H9 (cell line): ENCODE results near the gene UBE2D2. TPM values are rescaled to one million over a fixed set of nuclear protein-coding genes. Genes with fewer than 3 reads are reported as not detected.

Experiments used
- DNase-seq: peaks from one replicate; pipeline ENCODE4 v3.0.0-alpha.2; 2017
- H2AFZ ChIP-seq: one replicate; pipeline ENCODE4 v1.6.1; 2013; ENCODE audit warnings: mild to moderate bottlenecking, low read length, control low read depth, moderate library complexity
- H2AK5ac ChIP-seq: 2 replicates; pipeline ENCODE4 v1.6.1; 2013; ENCODE audit warnings: low read length, control low read depth, mixed read lengths; ENCODE audit not compliant: insufficient read length
- H2BK120ac ChIP-seq: one replicate; pipeline ENCODE4 v1.6.1; 2013; ENCODE audit warnings: low read depth, mild to moderate bottlenecking, low read length, control low read depth, inconsistent platforms; ENCODE audit not compliant: poor library complexity, severe bottlenecking
- H2BK12ac ChIP-seq: 2 replicates; pipeline ENCODE4 v1.6.1; 2013; ENCODE audit warnings: low read length, control low read depth, mixed read lengths, low read depth; ENCODE audit not compliant: insufficient read length
- H2BK15ac ChIP-seq: 2 replicates; pipeline ENCODE4 v1.6.1; 2013; ENCODE audit warnings: low read depth, low read length, control low read depth
- H2BK20ac ChIP-seq: one replicate; pipeline ENCODE4 v1.6.1; 2013; ENCODE audit warnings: low read depth, mild to moderate bottlenecking, low read length, control low read depth, inconsistent platforms; ENCODE audit not compliant: poor library complexity, severe bottlenecking
- H2BK5ac ChIP-seq: 2 replicates; pipeline ENCODE4 v1.6.1; 2013; ENCODE audit warnings: low read length, control low read depth, mixed read lengths; ENCODE audit not compliant: insufficient read length
- H3K14ac ChIP-seq: 2 replicates; pipeline ENCODE4 v1.6.1; 2013; ENCODE audit warnings: low read length, control low read depth; ENCODE audit not compliant: insufficient read depth
- H3K18ac ChIP-seq: 2 replicates; pipeline ENCODE4 v1.6.1; 2013; ENCODE audit warnings: low read depth, mild to moderate bottlenecking, mixed read lengths, low read length, control low read depth; ENCODE audit not compliant: insufficient read length
- H3K23ac ChIP-seq: 2 replicates; pipeline ENCODE4 v1.6.1; 2013; ENCODE audit warnings: low read length, control low read depth, mixed read lengths, low read depth; ENCODE audit not compliant: insufficient read length
- H3K23me2 ChIP-seq: 2 replicates; pipeline ENCODE4 v1.6.1; 2013; ENCODE audit warnings: low read depth, mild to moderate bottlenecking, mixed read lengths, low read length, control low read depth; ENCODE audit not compliant: insufficient read length, poor library complexity, severe bottlenecking
- H3K27ac ChIP-seq: 2 replicates; pipeline ENCODE4 v1.5.1; 2013; ENCODE audit warnings: low read length, control low read depth, mixed read lengths, low read depth; ENCODE audit not compliant: insufficient read length
- H3K27me3 ChIP-seq: 2 replicates; pipeline ENCODE4 v1.6.1; 2013; ENCODE audit warnings: low read length, control low read depth, inconsistent platforms; ENCODE audit not compliant: insufficient read depth
- H3K4ac ChIP-seq: 2 replicates; pipeline ENCODE4 v1.6.1; 2013; ENCODE audit warnings: low read depth, mild to moderate bottlenecking, control low read depth, inconsistent platforms, low read length, moderate library complexity
- H3K4me1 ChIP-seq: 2 replicates; pipeline ENCODE4 v1.6.1; 2013; ENCODE audit warnings: low read length, control low read depth, inconsistent platforms; ENCODE audit not compliant: insufficient read depth
- H3K4me2 ChIP-seq: 2 replicates; pipeline ENCODE4 v1.6.1; 2013; ENCODE audit warnings: low read length, control low read depth, mixed read lengths; ENCODE audit not compliant: insufficient read length, insufficient read depth
- H3K56ac ChIP-seq: 2 replicates; pipeline ENCODE4 v1.6.1; 2013; ENCODE audit warnings: low read depth, mild to moderate bottlenecking, mixed read lengths, low read length, control low read depth; ENCODE audit not compliant: insufficient read length
- H3K79me1 ChIP-seq: 2 replicates; pipeline ENCODE4 v1.6.1; 2013; ENCODE audit warnings: low read depth, mild to moderate bottlenecking, moderate library complexity, low read length, control low read depth, inconsistent platforms; ENCODE audit not compliant: insufficient read depth, poor library complexity, severe bottlenecking
- H3K79me2 ChIP-seq: 2 replicates; pipeline ENCODE4 v1.6.1; 2013; ENCODE audit warnings: low read length, control low read depth, inconsistent platforms; ENCODE audit not compliant: insufficient read depth
- H3K9ac ChIP-seq: 2 replicates; pipeline ENCODE4 v1.6.1; 2013; ENCODE audit warnings: low read length, control low read depth, mixed read lengths; ENCODE audit not compliant: insufficient read length; ENCODE audit errors: extremely low read depth
- H3K9me3 ChIP-seq: one replicate; pipeline ENCODE4 v1.6.1; 2013; ENCODE audit warnings: low read depth, low read length, inconsistent platforms; ENCODE audit not compliant: control insufficient read depth
- H3T11ph ChIP-seq: one replicate; pipeline ENCODE4 v1.6.1; 2013; ENCODE audit warnings: mild to moderate bottlenecking, low read length, control low read depth, inconsistent platforms
- H4K20me1 ChIP-seq: one replicate; pipeline ENCODE4 v1.6.1; 2013; ENCODE audit not compliant: control insufficient read depth, insufficient read length, insufficient read depth
- H4K5ac ChIP-seq: 2 replicates; pipeline ENCODE4 v1.6.1; 2013; ENCODE audit warnings: low read depth, mild to moderate bottlenecking, mixed read lengths, low read length, control low read depth; ENCODE audit not compliant: insufficient read length
- H4K8ac ChIP-seq: replicated peaks from 2 replicates; pipeline ENCODE4 v1.6.1; 2013; ENCODE audit warnings: low read length, control low read depth, mixed read lengths, low read depth; ENCODE audit not compliant: insufficient read length
- H4K91ac ChIP-seq: 2 replicates; pipeline ENCODE4 v1.6.1; 2013; ENCODE audit warnings: low read depth, mild to moderate bottlenecking, moderate library complexity, mixed read lengths, low read length, control low read depth; ENCODE audit not compliant: insufficient read length
- H3K27ac Mint-ChIP-seq, 3 experiments: 2 replicates in 2 of 3; 3 replicates in 1 of 3; pipeline ENCODE4 v1.8.0; 2020 to 2021; ENCODE audit warnings: mixed read lengths in 3 of 3, mild to moderate bottlenecking in 1 of 3, moderate library complexity in 1 of 3
- H3K27me3 Mint-ChIP-seq: 2 replicates; pipeline ENCODE4 v1.8.0; 2021; ENCODE audit warnings: low read depth, mild to moderate bottlenecking, moderate library complexity, mixed read lengths
- H3K36me3 Mint-ChIP-seq, 3 experiments: 2 replicates in 2 of 3; 3 replicates in 1 of 3; pipeline ENCODE4 v1.8.0; 2020 to 2021; ENCODE audit warnings: low read depth in 3 of 3, mixed read lengths in 3 of 3; ENCODE audit not compliant: insufficient read depth in 1 of 3
- H3K4me1 Mint-ChIP-seq, 2 experiments: 2 replicates each; pipeline ENCODE4 v1.8.0; 2020; ENCODE audit warnings: mixed read lengths in 2 of 2
- H3K4me3 Mint-ChIP-seq, 2 experiments: 2 replicates in 1 of 2; 3 replicates in 1 of 2; pipeline ENCODE4 v1.8.0; 2020 to 2021; ENCODE audit warnings: mild to moderate bottlenecking in 2 of 2, mixed read lengths in 2 of 2, moderate library complexity in 1 of 2
- H3K9me3 Mint-ChIP-seq, 2 experiments: 2 replicates in 1 of 2; 3 replicates in 1 of 2; pipeline ENCODE4 v1.8.0; 2020; ENCODE audit warnings: mild to moderate bottlenecking in 2 of 2, mixed read lengths in 2 of 2, moderate library complexity in 1 of 2
- WGBS: extraction: QIAGEN DNeasy Blood & Tissue Kit; methylation state at CpG from one replicate; pipeline ENCODE4 v1.1.7; 2013; ENCODE audit warnings: missing lambda C conversion rate, low lambda C conversion rate, mixed read lengths; ENCODE audit not compliant: insufficient read length; ENCODE audit errors: extremely low coverage; 5-methylcytosine and 5-hydroxymethylcytosine counted together
- total RNA-seq: library from RNA; stranded (reverse); gene quantifications from 2 replicates; pipeline ENCODE4 v1.2.1, GENCODE V29; 2021
- TF ChIP-seq, protein P1 (sequence below): fragments of 200-600 bp; sonication (generic); conservative IDR thresholded peaks from 3 replicates; pipeline ENCODE4 v1.8.0; 2021; ENCODE audit warnings: antibody characterized with exemption, mild to moderate bottlenecking

Gene UBE2D2
- total RNA-seq, 1 experiment from 2014 or later: 236 TPM

DNA sequence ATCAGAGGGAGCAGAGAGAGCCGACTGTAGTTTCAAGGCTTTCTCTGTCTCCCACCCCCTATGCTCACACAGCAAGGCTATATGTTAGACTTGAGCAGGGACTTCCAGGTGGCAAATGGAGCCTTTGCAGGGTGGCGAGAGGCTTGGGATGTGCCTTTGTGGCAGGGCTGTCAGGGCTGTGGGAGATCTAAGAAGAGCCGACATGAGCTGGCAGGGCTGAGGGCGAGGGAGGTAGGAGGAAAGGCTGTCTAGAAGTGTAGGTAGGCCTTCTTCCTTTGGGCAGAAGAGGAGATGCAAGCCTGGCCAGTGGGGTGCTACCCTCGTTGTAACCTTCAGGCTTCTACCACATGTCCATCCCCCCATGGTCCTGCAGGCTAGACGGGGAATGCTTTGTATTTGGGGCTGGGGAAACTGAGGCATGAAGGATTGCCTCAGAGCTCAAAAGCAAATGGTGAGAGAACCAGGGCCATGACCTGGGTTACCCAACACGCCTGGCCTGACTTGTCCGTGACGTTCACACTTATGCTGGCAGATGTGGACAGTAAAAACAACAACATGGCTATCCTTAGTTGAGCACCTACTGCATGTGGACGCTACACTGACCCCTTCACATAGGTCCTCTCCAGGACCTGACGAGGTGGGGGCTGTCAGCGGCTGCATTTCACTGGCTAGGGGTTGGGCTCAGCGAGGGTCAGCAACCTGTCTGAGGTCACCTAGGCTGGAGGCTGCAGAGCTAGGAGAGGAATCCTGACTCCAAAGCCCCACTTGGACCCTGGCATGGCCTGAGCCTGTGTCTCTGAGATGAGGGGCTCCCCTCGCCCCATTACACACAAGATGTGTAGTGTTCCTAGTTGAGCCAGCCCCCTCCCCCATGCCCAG, 102.3 kb downstream of the UBE2D2 start:
- Histone ChIP-seq H4K5ac (no peak overlapping the region), H2AK5ac (no peak overlapping the region), H3K23me2 (peaks cover 4% of the 10 kb centered on the region), H4K20me1 (no peaks in the 10 kb centered on the region), H3K4ac (no peak overlapping the region), H3K9ac (no peak overlapping the region), H3K4me2 (no peak overlapping the region), H3K27me3 (no peaks in the 10 kb centered on the region), H3K79me1 (peaks cover 8% of the 10 kb centered on the region), H2BK15ac (no peak overlapping the region), H3K14ac (no peak overlapping the region; the same call in 1 of the 2 replicates), H2BK120ac (no peak overlapping the region), H3K27ac (no peak overlapping the region), H3K4me1 (peaks cover 18% of the 10 kb centered on the region; the same call in 1 of the 2 replicates), H2AFZ (no peak overlapping the region), H3K9me3 (no peaks in the 10 kb centered on the region), H3K56ac (no peak overlapping the region), H3T11ph (no peak overlapping the region), H2BK12ac (no peak overlapping the region), H3K18ac (no peak overlapping the region), H2BK20ac (no peak overlapping the region), H2BK5ac (no peak overlapping the region), H4K8ac (no peak overlapping the region), H3K79me2 (peaks cover 49% of the 10 kb centered on the region; the same call in 1 of the 2 replicates), H4K91ac (no peak overlapping the region), H3K23ac (no peak overlapping the region)
- TF ChIP-seq, protein P1, sequence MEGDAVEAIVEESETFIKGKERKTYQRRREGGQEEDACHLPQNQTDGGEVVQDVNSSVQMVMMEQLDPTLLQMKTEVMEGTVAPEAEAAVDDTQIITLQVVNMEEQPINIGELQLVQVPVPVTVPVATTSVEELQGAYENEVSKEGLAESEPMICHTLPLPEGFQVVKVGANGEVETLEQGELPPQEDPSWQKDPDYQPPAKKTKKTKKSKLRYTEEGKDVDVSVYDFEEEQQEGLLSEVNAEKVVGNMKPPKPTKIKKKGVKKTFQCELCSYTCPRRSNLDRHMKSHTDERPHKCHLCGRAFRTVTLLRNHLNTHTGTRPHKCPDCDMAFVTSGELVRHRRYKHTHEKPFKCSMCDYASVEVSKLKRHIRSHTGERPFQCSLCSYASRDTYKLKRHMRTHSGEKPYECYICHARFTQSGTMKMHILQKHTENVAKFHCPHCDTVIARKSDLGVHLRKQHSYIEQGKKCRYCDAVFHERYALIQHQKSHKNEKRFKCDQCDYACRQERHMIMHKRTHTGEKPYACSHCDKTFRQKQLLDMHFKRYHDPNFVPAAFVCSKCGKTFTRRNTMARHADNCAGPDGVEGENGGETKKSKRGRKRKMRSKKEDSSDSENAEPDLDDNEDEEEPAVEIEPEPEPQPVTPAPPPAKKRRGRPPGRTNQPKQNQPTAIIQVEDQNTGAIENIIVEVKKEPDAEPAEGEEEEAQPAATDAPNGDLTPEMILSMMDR: no peak
- Mint-ChIP-seq H3K27me3 (no peaks in the 10 kb centered on the region), H3K4me1 (peaks cover 45 to 50% of the 10 kb centered on the region in 2 experiments), H3K4me3 (0 out of 5 replicates have a peak overlapping the region, but pooled peaks of 1 of the 2 experiments have one; percentile 2), H3K36me3 (peaks cover 0 to 14% (median 0%) of the 10 kb centered on the region in 3 experiments; a peak in 3 of 7 replicates), H3K9me3 (no peaks in the 10 kb centered on the region), H3K27ac (peak overlapping the region; percentile 23 to 61 (median 56); a peak in 4 of 7 replicates)
- WGBS: no CpG with 5 or more reads among the region's 14 CpGs
- DNase-seq: no peak
